ENCODE data around the gene ODF4. TPM values are rescaled to one million over a fixed set of nuclear protein-coding genes. Genes with fewer than 3 reads are reported as not detected.

ODF4 gene
- total RNA-seq, 1 donor from 2014 or later, result not detected

- H3K27me3 Mint-ChIP-seq (ENCODE audit: insufficient read depth, low read depth), result no peaks in the 10 kb centered on the region
These were observed 43.6 kb downstream of the ODF4 start, which contains the start of gene RPL26 for GRCh38 chr17:8383143-8383822. RPL26 (minus strand) TSS chr17:8383193; CDS start chr17:8382310, 883 bp downstream.

DNA sequence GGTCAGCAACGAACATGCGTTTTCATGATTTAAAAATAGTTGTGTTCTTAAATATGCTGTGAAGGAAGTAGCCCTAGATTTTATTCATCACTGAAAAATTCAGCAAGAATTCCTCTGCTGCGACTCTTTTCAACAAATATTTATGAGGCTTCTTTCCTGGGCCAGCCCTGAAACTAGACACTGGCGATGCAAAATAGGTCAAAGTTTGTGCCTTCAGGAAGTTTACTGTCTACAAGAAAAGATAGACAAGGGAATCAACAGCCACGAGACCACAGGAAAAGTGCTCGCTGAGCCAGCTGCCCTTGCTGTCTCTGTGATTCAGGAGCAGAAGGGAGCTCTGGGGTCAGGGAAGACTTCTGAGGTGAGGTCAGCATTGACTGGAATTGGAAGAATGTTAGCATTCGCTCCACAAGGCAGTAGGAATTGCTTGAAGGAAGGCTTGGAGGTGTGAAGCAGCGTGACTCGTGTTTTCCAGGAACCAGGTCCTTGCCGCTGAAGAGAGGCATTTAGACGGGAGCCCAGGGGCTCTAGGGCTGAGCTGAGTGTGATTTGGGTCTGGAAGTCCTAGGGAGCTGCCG is 45.2 kb downstream of the ODF4 start:
- Histone ChIP-seq H3K4me1 (peaks cover 17% of the 10 kb centered on the region), H2AFZ (replicated peaks) (no peak overlapping the region), H3F3A (ENCODE audit: low read depth) (peaks cover 39% of the 10 kb centered on the region), H4K20me1 (ENCODE audit: low read depth) (peaks cover 30% of the 10 kb centered on the region), H3K4me2 (no peak overlapping the region), H3K79me2 (ENCODE audit: low read depth) (peaks cover 39% of the 10 kb centered on the region), H3K9me3 (ENCODE audit: low read depth) (no peaks in the 10 kb centered on the region), H3K36me3 (peaks cover 13% of the 10 kb centered on the region), H3K27ac (no peak overlapping the region), H3K9ac (no peak overlapping the region), H3K4me3 (peak overlapping the region; percentile 91), H3K27me3 (no peaks in the 10 kb centered on the region)
- Mint-ChIP-seq H3K27ac (no peak overlapping the region), H3K4me3 (peak overlapping the region; percentile 100), H3K9me3 (no peaks in the 10 kb centered on the region), H3K27me3 (ENCODE audit: insufficient read depth, low read depth) (no peaks in the 10 kb centered on the region), H3K4me1 (peaks cover 27% of the 10 kb centered on the region), H3K36me3 (peaks cover 12% of the 10 kb centered on the region)
- peak; percentile 21 for DNase-seq (ENCODE audit: low spot score)
- TF ChIP-seq EZH2 (IDR thresholded peaks at IDR 0.05) (no peak), CTCF (IDR thresholded peaks at IDR 0.05) (no peak), EZH2phosphoT487 (IDR thresholded peaks at IDR 0.05) (no peak)

More at GRCh38 chr17:8383143-8383822, 43.6 kb downstream of the ODF4 start, which contains the start of gene RPL26:
- H3K4me3 ChIP-seq, result peak within 1 kb of the TSS; percentile 91
- peak within 1 kb of the TSS; percentile 91 for H2AFZ ChIP-seq (replicated peaks)
- H4K20me1 ChIP-seq (ENCODE audit: low read depth), result peaks cover 46% of the 10 kb centered on the region
- Mint-ChIP-seq H3K27ac (peak within 1 kb of the TSS; percentile 96), H3K36me3 (peaks cover 17% of the 10 kb centered on the region), H3K4me3 (peak within 1 kb of the TSS; percentile 100), H3K9me3 (no peaks in the 10 kb centered on the region), H3K4me1 (peaks cover 30% of the 10 kb centered on the region)
- H3K9me3 ChIP-seq (ENCODE audit: low read depth), result no peaks in the 10 kb centered on the region
- H3K4me1 ChIP-seq, result peaks cover 17% of the 10 kb centered on the region
- peaks cover 55% of the 10 kb centered on the region for H3K79me2 ChIP-seq (ENCODE audit: low read depth)
- peaks cover 19% of the 10 kb centered on the region for H3K36me3 ChIP-seq
- H3F3A ChIP-seq (ENCODE audit: low read depth), result peaks cover 55% of the 10 kb centered on the region
- DNase-seq (ENCODE audit: low spot score), result peak; percentile 100
- peak within 1 kb of the TSS; percentile 83 for H3K27ac ChIP-seq
- peak within 1 kb of the TSS; percentile 99 for H3K9ac ChIP-seq
- peak; percentile 88 for TF ChIP-seq CTCF (IDR thresholded peaks at IDR 0.05)
- TF ChIP-seq EZH2 (IDR thresholded peaks at IDR 0.05), result peak; percentile 24
- peak; percentile 60 for TF ChIP-seq EZH2phosphoT487 (IDR thresholded peaks at IDR 0.05)
- peak within 1 kb of the TSS; percentile 93 for H3K4me2 ChIP-seq
- no peaks in the 10 kb centered on the region for H3K27me3 ChIP-seq

- no peak for DNase-seq (ENCODE audit: low spot score)
- no peak overlapping the region for H2AFZ ChIP-seq (replicated peaks)
- TF ChIP-seq EZH2phosphoT487 (IDR thresholded peaks at IDR 0.05) (no peak), EZH2 (IDR thresholded peaks at IDR 0.05) (no peak), CTCF (IDR thresholded peaks at IDR 0.05) (no peak)
- Mint-ChIP-seq H3K9me3 (no peaks in the 10 kb centered on the region), H3K27me3 (ENCODE audit: insufficient read depth, low read depth) (no peaks in the 10 kb centered on the region), H3K36me3 (peaks cover 8% of the 10 kb centered on the region), H3K4me3 (peak overlapping the region; percentile 30), H3K4me1 (peaks cover 18% of the 10 kb centered on the region), H3K27ac (peak overlapping the region; percentile 70)
- peaks cover 11% of the 10 kb centered on the region for H4K20me1 ChIP-seq (ENCODE audit: low read depth)
- H3F3A ChIP-seq (ENCODE audit: low read depth), result peaks cover 19% of the 10 kb centered on the region
- no peak overlapping the region for H3K9ac ChIP-seq
- peaks cover 19% of the 10 kb centered on the region for H3K79me2 ChIP-seq (ENCODE audit: low read depth)
- H3K27ac ChIP-seq, result no peak overlapping the region
- no peaks in the 10 kb centered on the region for H3K27me3 ChIP-seq
- H3K4me1 ChIP-seq, result peaks cover 2% of the 10 kb centered on the region
- H3K36me3 ChIP-seq, result no peaks in the 10 kb centered on the region
- no peak overlapping the region for H3K4me2 ChIP-seq
- H3K9me3 ChIP-seq (ENCODE audit: low read depth), result no peaks in the 10 kb centered on the region
- no peak overlapping the region for H3K4me3 ChIP-seq
These were observed 47.2 kb downstream of the ODF4 start for GRCh38 chr17:8386841-8387240.

Data from neural progenitor cell (in vitro differentiated cells).